ENCODE measurements around the gene TRAM2.

DNA sequence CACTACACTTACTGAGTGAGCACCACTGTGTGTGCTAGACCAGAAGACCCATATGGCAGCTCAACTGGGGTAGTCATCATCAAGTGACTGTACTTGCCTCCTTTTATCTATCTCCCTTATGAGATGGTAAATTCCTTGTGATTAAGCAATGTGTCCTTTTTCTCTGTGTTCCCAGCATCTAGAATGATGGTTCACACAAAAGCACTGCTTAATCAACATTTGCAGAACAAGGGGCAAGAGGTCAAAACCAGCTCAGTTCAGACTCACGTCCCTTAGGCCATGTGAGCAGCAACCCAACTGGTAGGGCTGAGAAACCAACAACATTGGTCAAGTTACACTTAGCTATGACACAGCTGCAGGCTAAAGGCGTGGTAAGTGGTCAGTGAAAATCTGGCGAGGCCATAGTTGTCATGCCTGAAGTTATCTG is 10.0 kb downstream of the TRAM2 start:
- no peak for TF ChIP-seq YY1 (IDR thresholded peaks at IDR 0.05; ENCODE audit: low read depth)
- TF ChIP-seq RAD21 (IDR thresholded peaks at IDR 0.05; ENCODE audit: low read depth): no peak
- no peak for TF ChIP-seq CEBPB (IDR thresholded peaks at IDR 0.05)
- TF ChIP-seq, protein P1, sequence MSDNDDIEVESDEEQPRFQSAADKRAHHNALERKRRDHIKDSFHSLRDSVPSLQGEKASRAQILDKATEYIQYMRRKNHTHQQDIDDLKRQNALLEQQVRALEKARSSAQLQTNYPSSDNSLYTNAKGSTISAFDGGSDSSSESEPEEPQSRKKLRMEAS (IDR thresholded peaks at IDR 0.05): no peak
- TF ChIP-seq ZBTB7A (IDR thresholded peaks at IDR 0.05; ENCODE audit: low read depth): no peak
- TF ChIP-seq, protein P2, sequence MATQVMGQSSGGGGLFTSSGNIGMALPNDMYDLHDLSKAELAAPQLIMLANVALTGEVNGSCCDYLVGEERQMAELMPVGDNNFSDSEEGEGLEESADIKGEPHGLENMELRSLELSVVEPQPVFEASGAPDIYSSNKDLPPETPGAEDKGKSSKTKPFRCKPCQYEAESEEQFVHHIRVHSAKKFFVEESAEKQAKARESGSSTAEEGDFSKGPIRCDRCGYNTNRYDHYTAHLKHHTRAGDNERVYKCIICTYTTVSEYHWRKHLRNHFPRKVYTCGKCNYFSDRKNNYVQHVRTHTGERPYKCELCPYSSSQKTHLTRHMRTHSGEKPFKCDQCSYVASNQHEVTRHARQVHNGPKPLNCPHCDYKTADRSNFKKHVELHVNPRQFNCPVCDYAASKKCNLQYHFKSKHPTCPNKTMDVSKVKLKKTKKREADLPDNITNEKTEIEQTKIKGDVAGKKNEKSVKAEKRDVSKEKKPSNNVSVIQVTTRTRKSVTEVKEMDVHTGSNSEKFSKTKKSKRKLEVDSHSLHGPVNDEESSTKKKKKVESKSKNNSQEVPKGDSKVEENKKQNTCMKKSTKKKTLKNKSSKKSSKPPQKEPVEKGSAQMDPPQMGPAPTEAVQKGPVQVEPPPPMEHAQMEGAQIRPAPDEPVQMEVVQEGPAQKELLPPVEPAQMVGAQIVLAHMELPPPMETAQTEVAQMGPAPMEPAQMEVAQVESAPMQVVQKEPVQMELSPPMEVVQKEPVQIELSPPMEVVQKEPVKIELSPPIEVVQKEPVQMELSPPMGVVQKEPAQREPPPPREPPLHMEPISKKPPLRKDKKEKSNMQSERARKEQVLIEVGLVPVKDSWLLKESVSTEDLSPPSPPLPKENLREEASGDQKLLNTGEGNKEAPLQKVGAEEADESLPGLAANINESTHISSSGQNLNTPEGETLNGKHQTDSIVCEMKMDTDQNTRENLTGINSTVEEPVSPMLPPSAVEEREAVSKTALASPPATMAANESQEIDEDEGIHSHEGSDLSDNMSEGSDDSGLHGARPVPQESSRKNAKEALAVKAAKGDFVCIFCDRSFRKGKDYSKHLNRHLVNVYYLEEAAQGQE (IDR thresholded peaks at IDR 0.05; ENCODE audit: low read depth): no peak
- TF ChIP-seq TAF1 (IDR thresholded peaks at IDR 0.05; ENCODE audit: low read depth): no peak
- TF ChIP-seq TEAD4 (IDR thresholded peaks at IDR 0.05): no peak

All from Ishikawa (cell line).